ENCODE measurements around the gene CNOT3. TPM values are rescaled to one million over a fixed set of nuclear protein-coding genes. Genes with fewer than 3 reads are reported as not detected.

Gene CNOT3
- total RNA-seq, 1 experiment from 2014 or later: 91.2 TPM

DNA sequence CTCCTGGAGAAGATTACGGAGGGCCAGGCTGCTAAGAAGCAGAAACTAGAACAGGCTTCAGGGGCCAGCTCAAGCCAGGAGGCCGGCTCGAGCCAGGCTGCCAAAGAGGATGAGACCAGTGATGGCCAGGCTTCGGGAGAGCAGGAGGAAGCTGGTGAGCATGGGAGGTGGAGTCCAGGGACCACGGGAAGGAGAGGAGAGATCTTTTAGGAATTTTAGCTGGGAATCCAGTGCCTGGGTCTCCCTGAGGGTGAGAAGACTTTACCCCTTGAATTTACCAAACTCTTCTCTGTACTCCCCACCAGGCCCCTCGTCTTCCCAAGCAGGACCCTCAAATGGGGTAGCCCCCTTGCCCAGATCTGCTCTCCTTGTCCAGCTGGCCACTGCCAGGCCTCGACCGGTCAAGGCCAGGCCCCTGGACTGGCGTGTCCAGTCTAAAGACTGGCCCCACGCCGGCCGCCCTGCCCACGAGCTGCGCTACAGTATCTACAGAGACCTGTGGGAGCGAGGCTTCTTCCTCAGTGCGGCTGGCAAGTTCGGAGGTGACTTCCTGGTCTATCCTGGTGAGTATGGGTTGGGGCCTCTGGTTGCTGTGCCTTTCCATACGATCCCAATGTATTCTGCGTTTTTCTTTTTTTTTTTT is 54.4 kb downstream of the CNOT3 start:
- Histone ChIP-seq H2AFZ (ENCODE audit: low read length) (no peak overlapping the region), H3K14ac (ENCODE audit: insufficient read depth, low read length) (no peak overlapping the region; the same call in 1 of the 2 replicates), H3K27ac (ENCODE audit: insufficient read length, low read depth, low read length) (no peak overlapping the region), H2AK5ac (ENCODE audit: insufficient read length, low read length) (no peak overlapping the region), H2BK12ac (ENCODE audit: insufficient read length, low read depth, low read length) (no peak overlapping the region), H2BK5ac (ENCODE audit: insufficient read length, low read length) (no peak overlapping the region), H4K20me1 (ENCODE audit: control insufficient read depth, insufficient read depth, insufficient read length) (peaks cover 3% of the 10 kb centered on the region), H2BK120ac (ENCODE audit: low read depth, low read length, poor library complexity, severe bottlenecking) (no peak overlapping the region), H3K4ac (ENCODE audit: low read depth, low read length) (no peak overlapping the region), H4K5ac (ENCODE audit: insufficient read length, low read depth, low read length) (no peak overlapping the region), H2BK20ac (ENCODE audit: low read depth, low read length, poor library complexity, severe bottlenecking) (no peak overlapping the region), H2BK15ac (ENCODE audit: low read depth, low read length) (no peak overlapping the region), H3K4me2 (ENCODE audit: insufficient read depth, insufficient read length, low read length) (peak overlapping the region; percentile 89), H3K27me3 (ENCODE audit: insufficient read depth, low read length) (no peaks in the 10 kb centered on the region), H3K4me1 (ENCODE audit: insufficient read depth, low read length) (peaks cover 3% of the 10 kb centered on the region; the same call in 1 of the 2 replicates), H3T11ph (ENCODE audit: low read length) (no peak overlapping the region), H3K18ac (ENCODE audit: insufficient read length, low read depth, low read length) (no peak overlapping the region), H3K9me3 (ENCODE audit: control insufficient read depth, low read depth, low read length) (no peaks in the 10 kb centered on the region), H3K79me2 (ENCODE audit: insufficient read depth, low read length) (no peaks in the 10 kb centered on the region), H3K79me1 (ENCODE audit: insufficient read depth, low read depth, low read length, poor library complexity, severe bottlenecking) (no peaks in the 10 kb centered on the region), H3K23ac (ENCODE audit: insufficient read length, low read depth, low read length) (no peak overlapping the region), H3K23me2 (ENCODE audit: insufficient read length, low read depth, low read length, poor library complexity, severe bottlenecking) (peaks cover 11% of the 10 kb centered on the region), H3K56ac (ENCODE audit: insufficient read length, low read depth, low read length) (no peak overlapping the region), H4K91ac (ENCODE audit: insufficient read length, low read depth, low read length) (no peak overlapping the region), H3K9ac (ENCODE audit: extremely low read depth, insufficient read length, low read length) (peak overlapping the region; percentile 71), H4K8ac (replicated peaks; ENCODE audit: insufficient read length, low read depth, low read length) (no peak overlapping the region)
- Mint-ChIP-seq H3K4me3 (peak overlapping the region; percentile 87 to 93), H3K36me3 (ENCODE audit: insufficient read depth in 1 of 3, low read depth in 3 of 3) (peaks cover 25 to 50% (median 48%) of the 10 kb centered on the region in 3 experiments), H3K27ac (peak overlapping the region; percentile 55 to 96 (median 72); a peak in 5 of 7 replicates), H3K27me3 (ENCODE audit: low read depth) (no peaks in the 10 kb centered on the region), H3K9me3 (no peaks in the 10 kb centered on the region), H3K4me1 (peaks cover 13 to 28% of the 10 kb centered on the region in 2 experiments)
- no CpG with 5 or more reads among the region's 19 CpGs for WGBS (ENCODE audit: extremely low coverage, insufficient read length, low lambda C conversion rate)
- no peak for DNase-seq
- TF ChIP-seq, protein P1, sequence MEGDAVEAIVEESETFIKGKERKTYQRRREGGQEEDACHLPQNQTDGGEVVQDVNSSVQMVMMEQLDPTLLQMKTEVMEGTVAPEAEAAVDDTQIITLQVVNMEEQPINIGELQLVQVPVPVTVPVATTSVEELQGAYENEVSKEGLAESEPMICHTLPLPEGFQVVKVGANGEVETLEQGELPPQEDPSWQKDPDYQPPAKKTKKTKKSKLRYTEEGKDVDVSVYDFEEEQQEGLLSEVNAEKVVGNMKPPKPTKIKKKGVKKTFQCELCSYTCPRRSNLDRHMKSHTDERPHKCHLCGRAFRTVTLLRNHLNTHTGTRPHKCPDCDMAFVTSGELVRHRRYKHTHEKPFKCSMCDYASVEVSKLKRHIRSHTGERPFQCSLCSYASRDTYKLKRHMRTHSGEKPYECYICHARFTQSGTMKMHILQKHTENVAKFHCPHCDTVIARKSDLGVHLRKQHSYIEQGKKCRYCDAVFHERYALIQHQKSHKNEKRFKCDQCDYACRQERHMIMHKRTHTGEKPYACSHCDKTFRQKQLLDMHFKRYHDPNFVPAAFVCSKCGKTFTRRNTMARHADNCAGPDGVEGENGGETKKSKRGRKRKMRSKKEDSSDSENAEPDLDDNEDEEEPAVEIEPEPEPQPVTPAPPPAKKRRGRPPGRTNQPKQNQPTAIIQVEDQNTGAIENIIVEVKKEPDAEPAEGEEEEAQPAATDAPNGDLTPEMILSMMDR (conservative IDR thresholded peaks at IDR 0.05): no peak

Measured in H9 (cell line).